GM20431 (cell line): ENCODE data around the gene MYB.
"Not testable (repeated sequence)": the region's sequence is repeated elsewhere in the genome, so short reads cannot be mapped to it uniquely, and the experiment has no call there.

Experiments used
- in situ Hi-C: fragments of 300-500 bp; cut with MseI, MboI; formaldehyde crosslinking; loops from one replicate; pipeline ENCODE4 v1.15.0; 2020; ENCODE audit warnings: low sequenced_read_pairs; ENCODE audit not compliant: unreplicated experiment

Gene MYB

GRCh38 chr6:135162678-135163439, 18.2 kb upstream of the MYB start:
- in situ Hi-C loops = no loop called here

DNA sequence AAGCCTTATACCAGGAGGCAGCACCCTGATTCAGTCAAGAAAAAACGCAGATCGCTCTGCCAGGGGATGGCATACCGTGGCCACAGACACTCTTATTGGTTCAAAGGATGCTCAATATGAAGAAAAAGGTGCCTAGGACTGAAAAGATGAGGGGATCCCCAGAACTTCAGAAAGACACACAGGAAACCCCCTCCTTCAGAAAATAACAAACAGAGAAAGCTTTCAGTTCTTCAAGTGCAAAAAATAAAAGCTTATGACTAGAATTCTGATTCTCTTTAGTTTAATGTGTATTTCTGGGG, 17.7 kb upstream of the MYB start:
- in situ Hi-C loops = no loop called here

DNA sequence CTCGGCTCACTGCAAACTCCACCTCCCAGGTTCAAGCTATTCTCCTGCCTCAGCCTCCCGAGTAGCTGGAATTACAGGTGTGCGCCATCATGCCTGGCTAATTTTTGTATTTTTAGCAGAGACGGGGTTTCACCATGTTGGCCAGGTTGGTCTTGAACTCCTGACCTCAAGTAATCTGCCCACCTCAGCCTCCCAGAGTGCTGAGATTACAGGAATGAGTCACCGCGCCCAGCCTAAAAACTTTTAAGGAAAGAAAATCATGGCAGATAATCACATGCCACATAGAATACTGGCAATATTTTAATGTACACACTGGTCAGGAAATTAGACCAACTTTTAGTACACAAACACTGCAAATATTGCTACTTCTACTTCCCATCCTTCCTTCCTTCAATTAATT, 16.7 kb upstream of the MYB start:
- in situ Hi-C loops = not testable (repeated sequence)

DNA sequence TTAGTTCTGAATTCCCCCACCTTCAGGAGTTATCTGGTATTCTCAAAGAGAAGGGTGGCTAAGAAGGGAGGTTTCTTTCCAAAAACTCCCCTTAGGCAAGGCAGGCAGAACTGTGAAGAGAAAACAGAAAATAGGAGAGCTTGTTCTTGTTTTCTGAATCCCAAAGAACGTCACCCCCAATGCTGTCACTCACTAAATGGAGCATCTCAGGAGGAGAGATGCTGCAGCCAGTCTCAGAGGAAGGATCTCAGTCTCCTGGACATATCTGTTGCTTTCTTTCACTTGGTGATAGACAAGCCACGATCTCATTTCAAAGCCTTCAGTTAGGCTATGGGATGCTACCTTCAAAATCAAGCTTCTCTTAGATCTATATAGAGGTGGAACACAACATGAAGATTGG, 16.1 kb upstream of the MYB start:
- in situ Hi-C loops = no loop called here

GRCh38 chr6:135166515-135166914, 14.6 kb upstream of the MYB start:
- in situ Hi-C loops = no loop called here

GRCh38 chr6:135167617-135168016, 13.5 kb upstream of the MYB start:
- in situ Hi-C loops = no loop called here

DNA sequence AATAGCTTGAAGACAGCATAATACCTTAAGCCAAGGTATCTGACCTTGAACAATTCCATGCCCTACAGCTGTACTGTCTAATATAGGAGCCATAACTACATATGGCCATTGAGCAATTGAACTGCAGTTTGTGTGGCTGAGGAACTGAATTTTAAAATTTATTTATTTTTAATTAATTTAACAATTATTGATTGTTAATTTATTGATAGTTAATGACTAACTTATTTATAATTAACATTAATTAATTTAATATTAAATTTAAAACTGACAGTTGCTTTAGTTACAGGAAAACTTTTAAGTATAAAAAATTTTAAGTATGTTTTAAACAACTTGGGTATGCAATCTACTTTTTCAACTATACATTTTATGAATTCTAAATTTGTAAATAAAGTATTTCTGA, 12.3 kb upstream of the MYB start:
- in situ Hi-C loops = no loop called here

DNA sequence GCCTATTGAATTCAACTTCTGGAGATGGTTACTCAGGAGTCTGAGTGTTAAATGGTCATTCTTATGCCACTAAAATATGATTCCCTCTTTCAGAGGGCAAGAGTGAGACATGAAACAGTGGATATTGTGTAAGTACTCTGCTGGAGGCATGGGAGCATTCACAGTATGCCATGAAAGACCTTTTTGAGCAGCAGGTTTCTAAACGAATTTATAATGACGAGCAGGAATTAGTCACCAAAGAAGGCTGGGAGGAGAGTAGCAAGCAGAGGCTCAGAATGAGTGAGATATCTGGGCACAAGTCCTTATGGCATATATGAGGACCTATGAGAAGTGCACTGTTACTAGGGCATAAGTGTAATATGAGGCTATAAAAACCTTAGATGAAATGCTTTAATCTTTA, 10.9 kb upstream of the MYB start:
- in situ Hi-C loops = no loop called here

DNA sequence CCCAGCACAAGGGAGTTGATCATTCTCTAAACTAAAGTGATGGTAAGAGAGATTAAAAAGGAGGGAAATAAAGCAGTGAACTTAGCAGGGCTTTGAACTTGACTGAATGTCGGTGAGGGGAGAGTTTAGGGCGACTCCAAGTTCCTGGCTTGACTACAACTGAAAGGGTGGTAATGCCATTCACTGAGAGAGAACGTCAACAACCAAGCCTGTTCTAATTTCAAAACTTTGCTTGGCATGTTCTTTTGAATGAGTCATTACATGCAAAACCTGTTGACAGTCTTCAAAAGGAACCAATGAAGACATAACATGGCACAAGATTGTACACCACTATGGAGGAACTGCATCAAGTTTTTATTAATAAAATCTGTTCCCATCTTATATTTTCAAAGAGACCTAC, 10.3 kb upstream of the MYB start:
- in situ Hi-C loops = no loop called here

- in situ Hi-C loops = no loop called here
These were observed 7.7 kb upstream of the MYB start for GRCh38 chr6:135173242-135173988.

- in situ Hi-C loops = no loop called here
These were observed 7.1 kb upstream of the MYB start for GRCh38 chr6:135173989-135174484.

GRCh38 chr6:135176058-135176457, 5.0 kb upstream of the MYB start:
- in situ Hi-C loops = no loop called here

GRCh38 chr6:135176464-135176863, 4.6 kb upstream of the MYB start:
- in situ Hi-C loops = no loop called here

- in situ Hi-C loops = no loop called here
These were observed 1.7 kb upstream of the MYB start for GRCh38 chr6:135179372-135179771.

DNA sequence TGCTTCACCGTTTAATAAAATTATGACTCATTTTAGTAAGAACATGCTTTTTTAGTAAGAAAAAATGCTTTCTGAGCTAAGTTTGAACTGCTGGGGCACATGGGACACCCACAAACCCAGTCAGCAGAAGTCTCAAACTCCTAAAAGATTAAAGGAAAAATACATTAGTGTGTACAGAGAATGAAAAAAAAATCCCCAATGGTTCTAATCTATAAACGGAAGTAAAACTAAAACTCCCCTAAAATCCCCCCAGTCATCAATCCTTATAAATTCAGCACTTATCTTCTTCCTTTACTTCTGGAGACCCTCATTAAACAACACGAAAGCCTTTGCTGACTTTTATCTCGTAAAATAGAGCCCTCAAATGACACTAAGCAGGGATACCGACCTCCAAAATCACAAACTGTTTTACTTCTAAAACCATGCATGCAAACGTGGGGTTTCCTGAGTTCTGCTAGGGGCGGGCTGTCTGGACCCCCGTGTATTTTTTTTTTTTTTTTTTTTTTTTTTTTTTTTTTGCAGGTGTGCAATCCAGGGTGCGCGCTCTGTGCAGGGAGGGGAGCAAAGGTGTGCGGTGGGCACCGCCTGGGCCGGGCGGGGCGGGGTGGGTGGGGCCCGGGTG, 1.1 kb upstream of the MYB start:
- in situ Hi-C loops = no loop called here

DNA sequence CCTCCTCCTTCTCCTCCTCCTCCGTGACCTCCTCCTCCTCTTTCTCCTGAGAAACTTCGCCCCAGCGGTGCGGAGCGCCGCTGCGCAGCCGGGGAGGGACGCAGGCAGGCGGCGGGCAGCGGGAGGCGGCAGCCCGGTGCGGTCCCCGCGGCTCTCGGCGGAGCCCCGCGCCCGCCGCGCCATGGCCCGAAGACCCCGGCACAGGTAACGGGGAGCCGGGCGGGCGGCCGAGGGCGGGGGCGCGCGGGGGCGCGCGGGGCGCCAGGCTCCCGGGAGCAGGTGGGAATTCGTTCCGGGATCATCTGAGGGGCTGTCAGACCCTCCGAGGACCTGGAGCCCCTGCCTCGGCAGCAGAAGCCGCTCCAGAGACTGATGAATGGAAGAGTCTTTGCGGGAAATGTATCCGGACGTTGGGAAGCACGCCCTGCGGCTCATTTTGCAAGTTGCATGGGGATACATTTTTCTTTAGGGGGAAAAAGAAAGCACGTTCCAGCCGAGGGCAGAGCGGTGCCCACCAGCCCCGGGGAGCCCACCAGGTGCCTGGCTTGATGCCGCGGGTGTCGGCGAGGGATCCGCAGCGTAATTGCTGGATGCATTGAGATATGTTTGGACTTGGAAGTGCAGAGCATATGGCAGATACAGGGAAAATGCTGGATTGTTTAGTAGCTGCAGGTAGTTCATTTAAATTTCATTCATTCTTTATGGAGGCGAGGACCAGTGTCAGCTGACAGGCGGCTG, 394 bp downstream of the MYB start:
- in situ Hi-C loops = no loop called here

DNA sequence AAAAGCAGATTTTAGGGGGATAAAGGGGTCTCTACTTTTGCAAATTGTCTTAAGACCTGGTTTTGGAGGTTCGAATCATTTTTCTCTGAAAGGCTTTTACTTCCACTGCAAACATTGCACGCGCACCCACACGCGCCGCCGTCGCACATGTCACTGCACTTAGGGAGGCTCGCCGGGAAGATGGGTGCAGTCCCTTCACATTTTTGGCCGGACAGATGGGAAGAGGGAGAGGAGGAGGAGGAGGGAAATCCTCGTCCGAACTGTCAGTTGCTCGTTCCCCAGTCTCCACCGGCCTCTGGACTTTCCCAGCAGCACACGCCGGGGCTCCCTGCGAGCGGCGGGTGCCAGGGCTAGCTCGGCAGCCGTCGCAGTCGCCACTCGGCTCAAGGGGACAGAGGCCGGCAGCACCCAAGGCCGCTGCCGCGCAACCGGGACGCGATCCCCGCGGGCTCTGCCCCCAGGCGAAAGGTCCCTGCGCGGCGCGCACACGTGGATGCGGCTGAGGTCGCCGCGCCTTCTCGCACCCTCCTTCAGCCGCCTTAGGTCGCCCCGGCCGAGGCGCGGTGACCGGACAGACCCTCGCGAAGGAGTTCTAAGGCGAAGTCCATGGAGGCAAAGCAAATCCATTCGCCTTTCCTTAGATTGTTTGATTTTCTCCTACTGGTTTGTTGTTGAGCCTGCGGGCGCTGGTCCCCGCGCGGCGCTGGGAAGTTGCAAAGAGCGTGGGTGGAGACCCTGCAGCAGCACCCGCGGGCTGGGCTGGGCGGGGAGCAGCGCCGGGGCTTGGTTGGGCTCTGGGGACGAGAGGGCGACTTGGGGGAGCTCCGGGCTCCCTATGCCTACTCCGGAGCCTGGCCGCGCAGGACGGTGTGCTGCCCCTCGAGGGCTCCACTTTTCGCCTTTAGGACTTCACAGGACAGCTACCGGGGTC, 1.2 kb downstream of the MYB start:
- in situ Hi-C loops = no loop called here

- in situ Hi-C loops = no loop called here
These were observed 2.0 kb downstream of the MYB start for GRCh38 chr6:135183002-135183531.
